Measurements from ENCODE around the gene TMEM108. TPM values are rescaled to one million over a fixed set of nuclear protein-coding genes. Genes with fewer than 3 reads are reported as not detected.

Gene TMEM108
- total and polyA plus RNA-seq, 2 experiments from 2014 or later, result 7.4 to 15.3 TPM

DNA sequence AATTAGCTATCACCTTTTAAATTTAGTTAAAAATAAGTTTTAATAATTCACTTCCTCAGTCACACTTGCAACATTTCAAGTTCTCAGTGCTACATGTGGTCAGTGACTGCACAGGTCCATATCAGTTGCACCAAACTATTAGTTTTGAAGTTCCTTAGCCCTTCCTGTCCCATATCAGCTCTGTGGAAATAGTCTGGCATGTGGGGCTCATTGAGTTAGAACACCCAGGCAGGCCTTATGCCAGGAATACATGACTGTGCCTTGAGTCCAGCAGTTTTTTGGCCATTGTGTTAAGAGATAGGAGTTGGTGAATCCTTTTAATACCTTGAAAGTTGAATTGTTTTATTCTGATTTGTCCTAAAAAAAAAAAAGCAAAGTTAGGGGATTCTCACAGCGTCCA is 207.9 kb downstream of the TMEM108 start:
- Mint-ChIP-seq H3K27ac (no peak overlapping the region), H3K4me1 (peaks cover 2% of the 10 kb centered on the region; the same call in 2 of the 3 replicates), H3K9me3 (no peaks in the 10 kb centered on the region), H3K36me3 (ENCODE audit: low read depth) (no peaks in the 10 kb centered on the region; the same call in 2 of the 3 replicates), H3K4me3 (no peak overlapping the region), H3K27me3 (ENCODE audit: insufficient read depth, low read depth, poor library complexity) (peaks cover 2% of the 10 kb centered on the region)
- Histone ChIP-seq H3K9me2 (ENCODE audit: insufficient read depth) (0 out of 2 replicates have a peak, but pooled peaks cover 2% of the 10 kb centered on the region), H3F3A (replicated peaks; ENCODE audit: low read depth) (no peaks in the 10 kb centered on the region), H3K79me2 (replicated peaks; ENCODE audit: insufficient read depth) (no peaks in the 10 kb centered on the region), H3K4me1 (ENCODE audit: insufficient read depth) (no peaks in the 10 kb centered on the region), H4K20me1 (replicated peaks; ENCODE audit: insufficient read depth) (no peaks in the 10 kb centered on the region), H2AFZ (no peak overlapping the region), H3K27ac (ENCODE audit: low read depth) (no peak overlapping the region), H3K4me2 (no peak overlapping the region), H3K27me3 (ENCODE audit: insufficient read depth) (no peaks in the 10 kb centered on the region), H3K4me3 (no peak overlapping the region), H3K36me3 (ENCODE audit: insufficient read depth) (no peaks in the 10 kb centered on the region)
- ATAC-seq (no peak), DNase-seq (ENCODE audit: low spot score) (no peak)
- TF ChIP-seq, protein P1, sequence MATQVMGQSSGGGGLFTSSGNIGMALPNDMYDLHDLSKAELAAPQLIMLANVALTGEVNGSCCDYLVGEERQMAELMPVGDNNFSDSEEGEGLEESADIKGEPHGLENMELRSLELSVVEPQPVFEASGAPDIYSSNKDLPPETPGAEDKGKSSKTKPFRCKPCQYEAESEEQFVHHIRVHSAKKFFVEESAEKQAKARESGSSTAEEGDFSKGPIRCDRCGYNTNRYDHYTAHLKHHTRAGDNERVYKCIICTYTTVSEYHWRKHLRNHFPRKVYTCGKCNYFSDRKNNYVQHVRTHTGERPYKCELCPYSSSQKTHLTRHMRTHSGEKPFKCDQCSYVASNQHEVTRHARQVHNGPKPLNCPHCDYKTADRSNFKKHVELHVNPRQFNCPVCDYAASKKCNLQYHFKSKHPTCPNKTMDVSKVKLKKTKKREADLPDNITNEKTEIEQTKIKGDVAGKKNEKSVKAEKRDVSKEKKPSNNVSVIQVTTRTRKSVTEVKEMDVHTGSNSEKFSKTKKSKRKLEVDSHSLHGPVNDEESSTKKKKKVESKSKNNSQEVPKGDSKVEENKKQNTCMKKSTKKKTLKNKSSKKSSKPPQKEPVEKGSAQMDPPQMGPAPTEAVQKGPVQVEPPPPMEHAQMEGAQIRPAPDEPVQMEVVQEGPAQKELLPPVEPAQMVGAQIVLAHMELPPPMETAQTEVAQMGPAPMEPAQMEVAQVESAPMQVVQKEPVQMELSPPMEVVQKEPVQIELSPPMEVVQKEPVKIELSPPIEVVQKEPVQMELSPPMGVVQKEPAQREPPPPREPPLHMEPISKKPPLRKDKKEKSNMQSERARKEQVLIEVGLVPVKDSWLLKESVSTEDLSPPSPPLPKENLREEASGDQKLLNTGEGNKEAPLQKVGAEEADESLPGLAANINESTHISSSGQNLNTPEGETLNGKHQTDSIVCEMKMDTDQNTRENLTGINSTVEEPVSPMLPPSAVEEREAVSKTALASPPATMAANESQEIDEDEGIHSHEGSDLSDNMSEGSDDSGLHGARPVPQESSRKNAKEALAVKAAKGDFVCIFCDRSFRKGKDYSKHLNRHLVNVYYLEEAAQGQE (IDR thresholded peaks at IDR 0.05; ENCODE audit: unreplicated experiment), result no peak
- TF ChIP-seq STAT1 (IDR thresholded peaks at IDR 0.05; ENCODE audit: unreplicated experiment) (no peak), JUNB (IDR thresholded peaks at IDR 0.05; ENCODE audit: unreplicated experiment) (no peak), EZH2phosphoT487 (IDR thresholded peaks at IDR 0.05; ENCODE audit: unreplicated experiment) (no peak), POLR2AphosphoS5 (IDR thresholded peaks at IDR 0.05; ENCODE audit: low read depth) (no peak), ZNF331 (CRISPR knock-in tag; IDR thresholded peaks at IDR 0.05; ENCODE audit: low read depth) (no peak), CREB1 (CRISPR knock-in tag; IDR thresholded peaks at IDR 0.05; ENCODE audit: low read depth) (no peak), NANOG (IDR thresholded peaks at IDR 0.05; ENCODE audit: borderline replicate concordance) (no peak), ZNF114 (CRISPR knock-in tag; IDR thresholded peaks at IDR 0.05) (no peak), ETS1 (IDR thresholded peaks at IDR 0.05) (no peak), EZH2 (IDR thresholded peaks at IDR 0.05; ENCODE audit: low read depth, unreplicated experiment) (no peak), CTCF (conservative IDR thresholded peaks at IDR 0.05; ENCODE audit: low read depth in 2 of 2) (no peak)
- TF ChIP-seq, protein P2, sequence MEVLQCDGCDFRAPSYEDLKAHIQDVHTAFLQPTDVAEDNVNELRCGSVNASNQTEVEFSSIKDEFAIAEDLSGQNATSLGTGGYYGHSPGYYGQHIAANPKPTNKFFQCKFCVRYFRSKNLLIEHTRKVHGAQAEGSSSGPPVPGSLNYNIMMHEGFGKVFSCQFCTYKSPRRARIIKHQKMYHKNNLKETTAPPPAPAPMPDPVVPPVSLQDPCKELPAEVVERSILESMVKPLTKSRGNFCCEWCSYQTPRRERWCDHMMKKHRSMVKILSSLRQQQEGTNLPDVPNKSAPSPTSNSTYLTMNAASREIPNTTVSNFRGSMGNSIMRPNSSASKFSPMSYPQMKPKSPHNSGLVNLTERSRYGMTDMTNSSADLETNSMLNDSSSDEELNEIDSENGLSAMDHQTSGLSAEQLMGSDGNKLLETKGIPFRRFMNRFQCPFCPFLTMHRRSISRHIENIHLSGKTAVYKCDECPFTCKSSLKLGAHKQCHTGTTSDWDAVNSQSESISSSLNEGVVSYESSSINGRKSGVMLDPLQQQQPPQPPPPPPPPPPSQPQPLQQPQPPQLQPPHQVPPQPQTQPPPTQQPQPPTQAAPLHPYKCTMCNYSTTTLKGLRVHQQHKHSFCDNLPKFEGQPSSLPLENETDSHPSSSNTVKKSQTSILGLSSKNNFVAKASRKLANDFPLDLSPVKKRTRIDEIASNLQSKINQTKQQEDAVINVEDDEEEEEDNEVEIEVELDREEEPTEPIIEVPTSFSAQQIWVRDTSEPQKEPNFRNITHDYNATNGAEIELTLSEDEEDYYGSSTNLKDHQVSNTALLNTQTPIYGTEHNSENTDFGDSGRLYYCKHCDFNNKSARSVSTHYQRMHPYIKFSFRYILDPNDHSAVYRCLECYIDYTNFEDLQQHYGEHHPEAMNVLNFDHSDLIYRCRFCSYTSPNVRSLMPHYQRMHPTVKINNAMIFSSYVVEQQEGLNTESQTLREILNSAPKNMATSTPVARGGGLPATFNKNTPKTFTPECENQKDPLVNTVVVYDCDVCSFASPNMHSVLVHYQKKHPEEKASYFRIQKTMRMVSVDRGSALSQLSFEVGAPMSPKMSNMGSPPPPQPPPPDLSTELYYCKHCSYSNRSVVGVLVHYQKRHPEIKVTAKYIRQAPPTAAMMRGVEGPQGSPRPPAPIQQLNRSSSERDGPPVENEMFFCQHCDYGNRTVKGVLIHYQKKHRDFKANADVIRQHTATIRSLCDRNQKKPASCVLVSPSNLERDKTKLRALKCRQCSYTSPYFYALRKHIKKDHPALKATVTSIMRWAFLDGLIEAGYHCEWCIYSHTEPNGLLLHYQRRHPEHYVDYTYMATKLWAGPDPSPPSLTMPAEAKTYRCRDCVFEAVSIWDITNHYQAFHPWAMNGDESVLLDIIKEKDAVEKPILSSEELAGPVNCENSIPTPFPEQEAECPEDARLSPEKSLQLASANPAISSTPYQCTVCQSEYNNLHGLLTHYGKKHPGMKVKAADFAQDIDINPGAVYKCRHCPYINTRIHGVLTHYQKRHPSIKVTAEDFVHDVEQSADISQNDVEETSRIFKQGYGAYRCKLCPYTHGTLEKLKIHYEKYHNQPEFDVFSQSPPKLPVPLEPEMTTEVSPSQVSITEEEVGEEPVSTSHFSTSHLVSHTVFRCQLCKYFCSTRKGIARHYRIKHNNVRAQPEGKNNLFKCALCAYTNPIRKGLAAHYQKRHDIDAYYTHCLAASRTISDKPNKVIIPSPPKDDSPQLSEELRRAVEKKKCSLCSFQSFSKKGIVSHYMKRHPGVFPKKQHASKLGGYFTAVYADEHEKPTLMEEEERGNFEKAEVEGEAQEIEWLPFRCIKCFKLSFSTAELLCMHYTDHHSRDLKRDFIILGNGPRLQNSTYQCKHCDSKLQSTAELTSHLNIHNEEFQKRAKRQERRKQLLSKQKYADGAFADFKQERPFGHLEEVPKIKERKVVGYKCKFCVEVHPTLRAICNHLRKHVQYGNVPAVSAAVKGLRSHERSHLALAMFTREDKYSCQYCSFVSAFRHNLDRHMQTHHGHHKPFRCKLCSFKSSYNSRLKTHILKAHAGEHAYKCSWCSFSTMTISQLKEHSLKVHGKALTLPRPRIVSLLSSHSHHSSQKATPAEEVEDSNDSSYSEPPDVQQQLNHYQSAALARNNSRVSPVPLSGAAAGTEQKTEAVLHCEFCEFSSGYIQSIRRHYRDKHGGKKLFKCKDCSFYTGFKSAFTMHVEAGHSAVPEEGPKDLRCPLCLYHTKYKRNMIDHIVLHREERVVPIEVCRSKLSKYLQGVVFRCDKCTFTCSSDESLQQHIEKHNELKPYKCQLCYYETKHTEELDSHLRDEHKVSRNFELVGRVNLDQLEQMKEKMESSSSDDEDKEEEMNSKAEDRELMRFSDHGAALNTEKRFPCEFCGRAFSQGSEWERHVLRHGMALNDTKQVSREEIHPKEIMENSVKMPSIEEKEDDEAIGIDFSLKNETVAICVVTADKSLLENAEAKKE (CRISPR knock-in tag; IDR thresholded peaks at IDR 0.05), result no peak
